ENCODE data around the gene SLC38A11.

The SLC38A11 gene

DNA sequence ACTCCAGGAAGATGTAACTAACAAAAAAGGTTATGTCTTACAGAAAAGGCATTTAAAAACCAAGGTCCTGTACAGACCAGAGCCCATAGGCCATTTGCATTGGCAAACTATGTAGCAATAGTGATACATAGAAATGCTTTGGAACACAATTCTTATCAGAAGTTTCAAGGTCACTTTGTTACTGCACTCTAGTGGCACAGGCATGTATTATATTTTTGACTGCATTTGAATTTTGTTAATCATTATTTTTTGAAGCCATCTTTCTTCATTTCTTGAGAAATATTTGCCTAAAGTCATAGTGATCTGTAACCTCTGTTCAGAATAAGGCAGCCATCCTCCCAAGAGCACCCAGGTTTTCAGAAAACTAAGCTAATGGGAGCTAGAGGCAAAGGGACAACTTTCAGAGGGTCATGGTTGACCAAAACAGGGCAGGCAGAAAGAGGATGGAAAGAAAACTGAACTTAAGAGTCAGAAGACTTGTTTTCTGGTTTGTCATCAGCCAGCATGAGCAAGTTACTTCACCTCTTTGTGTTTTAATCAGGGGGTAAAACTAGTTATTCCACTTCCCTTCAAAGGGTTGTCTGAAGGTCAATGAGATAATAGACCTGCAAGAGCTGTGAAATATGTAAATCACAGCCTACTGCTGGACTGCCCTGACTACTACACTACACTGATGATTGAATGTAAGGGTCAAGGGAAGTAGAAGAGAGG lies 41.5 kb downstream of the SLC38A11 start:
- TF ChIP-seq, protein P1, sequence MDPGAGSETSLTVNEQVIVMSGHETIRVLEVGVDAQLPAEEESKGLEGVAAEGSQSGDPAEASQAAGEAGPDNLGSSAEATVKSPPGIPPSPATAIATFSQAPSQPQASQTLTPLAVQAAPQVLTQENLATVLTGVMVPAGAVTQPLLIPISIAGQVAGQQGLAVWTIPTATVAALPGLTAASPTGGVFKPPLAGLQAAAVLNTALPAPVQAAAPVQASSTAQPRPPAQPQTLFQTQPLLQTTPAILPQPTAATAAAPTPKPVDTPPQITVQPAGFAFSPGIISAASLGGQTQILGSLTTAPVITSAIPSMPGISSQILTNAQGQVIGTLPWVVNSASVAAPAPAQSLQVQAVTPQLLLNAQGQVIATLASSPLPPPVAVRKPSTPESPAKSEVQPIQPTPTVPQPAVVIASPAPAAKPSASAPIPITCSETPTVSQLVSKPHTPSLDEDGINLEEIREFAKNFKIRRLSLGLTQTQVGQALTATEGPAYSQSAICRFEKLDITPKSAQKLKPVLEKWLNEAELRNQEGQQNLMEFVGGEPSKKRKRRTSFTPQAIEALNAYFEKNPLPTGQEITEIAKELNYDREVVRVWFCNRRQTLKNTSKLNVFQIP (CRISPR knock-in tag; IDR thresholded peaks at IDR 0.05; ENCODE audit: borderline replicate concordance, low read depth) = no peak
- TF ChIP-seq GLIS3 (CRISPR knock-in tag; IDR thresholded peaks at IDR 0.05) (no peak), ARNTL (CRISPR knock-in tag; IDR thresholded peaks at IDR 0.05; ENCODE audit: borderline replicate concordance, low read depth) (no peak), CSDC2 (CRISPR knock-in tag; IDR thresholded peaks at IDR 0.05) (no peak), ZFP3 (CRISPR knock-in tag; IDR thresholded peaks at IDR 0.05) (no peak), ESRRG (CRISPR knock-in tag; IDR thresholded peaks at IDR 0.05) (no peak), ZNF70 (CRISPR knock-in tag; IDR thresholded peaks at IDR 0.05) (no peak), ZNF8 (CRISPR knock-in tag; IDR thresholded peaks at IDR 0.05) (no peak), TCF4 (CRISPR knock-in tag; IDR thresholded peaks at IDR 0.05; ENCODE audit: borderline replicate concordance) (no peak), PPARA (CRISPR knock-in tag; IDR thresholded peaks at IDR 0.05; ENCODE audit: borderline replicate concordance) (no peak), ISL1 (CRISPR knock-in tag; IDR thresholded peaks at IDR 0.05) (no peak), BACH2 (CRISPR knock-in tag; IDR thresholded peaks at IDR 0.05; ENCODE audit: borderline replicate concordance) (no peak), RARB (CRISPR knock-in tag; IDR thresholded peaks at IDR 0.05) (no peak)
- peak; percentile 68 for ATAC-seq

DNA sequence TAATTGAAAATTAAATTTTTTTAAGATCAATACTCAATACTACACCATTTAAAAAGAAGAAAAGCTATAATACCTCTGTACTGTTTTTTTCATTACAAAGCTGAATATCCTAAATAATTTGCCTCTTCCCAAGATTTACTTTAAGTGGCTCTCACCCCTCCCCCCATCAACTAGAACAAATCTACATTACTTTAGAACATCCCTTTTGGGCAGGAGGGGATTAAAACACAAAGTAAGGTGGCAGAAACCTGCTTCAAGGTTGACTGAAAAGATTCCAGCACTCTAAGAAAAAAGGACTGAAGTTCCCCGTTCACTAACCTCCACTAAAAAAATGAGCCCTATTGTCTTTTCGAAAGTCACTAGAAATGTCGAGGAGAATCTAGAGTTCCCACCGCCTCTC lies 42.3 kb downstream of the SLC38A11 start:
- ATAC-seq = no peak
- TF ChIP-seq CSDC2 (CRISPR knock-in tag; IDR thresholded peaks at IDR 0.05) = no peak
- TF ChIP-seq, protein P1 (CRISPR knock-in tag; IDR thresholded peaks at IDR 0.05; ENCODE audit: borderline replicate concordance, low read depth) = no peak
- TF ChIP-seq GLIS3 (CRISPR knock-in tag; IDR thresholded peaks at IDR 0.05) = no peak
- TF ChIP-seq, protein P2, sequence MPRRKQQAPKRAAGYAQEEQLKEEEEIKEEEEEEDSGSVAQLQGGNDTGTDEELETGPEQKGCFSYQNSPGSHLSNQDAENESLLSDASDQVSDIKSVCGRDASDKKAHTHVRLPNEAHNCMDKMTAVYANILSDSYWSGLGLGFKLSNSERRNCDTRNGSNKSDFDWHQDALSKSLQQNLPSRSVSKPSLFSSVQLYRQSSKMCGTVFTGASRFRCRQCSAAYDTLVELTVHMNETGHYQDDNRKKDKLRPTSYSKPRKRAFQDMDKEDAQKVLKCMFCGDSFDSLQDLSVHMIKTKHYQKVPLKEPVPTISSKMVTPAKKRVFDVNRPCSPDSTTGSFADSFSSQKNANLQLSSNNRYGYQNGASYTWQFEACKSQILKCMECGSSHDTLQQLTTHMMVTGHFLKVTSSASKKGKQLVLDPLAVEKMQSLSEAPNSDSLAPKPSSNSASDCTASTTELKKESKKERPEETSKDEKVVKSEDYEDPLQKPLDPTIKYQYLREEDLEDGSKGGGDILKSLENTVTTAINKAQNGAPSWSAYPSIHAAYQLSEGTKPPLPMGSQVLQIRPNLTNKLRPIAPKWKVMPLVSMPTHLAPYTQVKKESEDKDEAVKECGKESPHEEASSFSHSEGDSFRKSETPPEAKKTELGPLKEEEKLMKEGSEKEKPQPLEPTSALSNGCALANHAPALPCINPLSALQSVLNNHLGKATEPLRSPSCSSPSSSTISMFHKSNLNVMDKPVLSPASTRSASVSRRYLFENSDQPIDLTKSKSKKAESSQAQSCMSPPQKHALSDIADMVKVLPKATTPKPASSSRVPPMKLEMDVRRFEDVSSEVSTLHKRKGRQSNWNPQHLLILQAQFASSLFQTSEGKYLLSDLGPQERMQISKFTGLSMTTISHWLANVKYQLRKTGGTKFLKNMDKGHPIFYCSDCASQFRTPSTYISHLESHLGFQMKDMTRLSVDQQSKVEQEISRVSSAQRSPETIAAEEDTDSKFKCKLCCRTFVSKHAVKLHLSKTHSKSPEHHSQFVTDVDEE (CRISPR knock-in tag; IDR thresholded peaks at IDR 0.05) = no peak
- no peak for TF ChIP-seq SNAI2 (CRISPR knock-in tag; IDR thresholded peaks at IDR 0.05)
- no peak for TF ChIP-seq BACH2 (CRISPR knock-in tag; IDR thresholded peaks at IDR 0.05; ENCODE audit: borderline replicate concordance)
- no peak for TF ChIP-seq ZFP3 (CRISPR knock-in tag; IDR thresholded peaks at IDR 0.05)
- no peak for TF ChIP-seq ZNF8 (CRISPR knock-in tag; IDR thresholded peaks at IDR 0.05)
- TF ChIP-seq, protein P3, sequence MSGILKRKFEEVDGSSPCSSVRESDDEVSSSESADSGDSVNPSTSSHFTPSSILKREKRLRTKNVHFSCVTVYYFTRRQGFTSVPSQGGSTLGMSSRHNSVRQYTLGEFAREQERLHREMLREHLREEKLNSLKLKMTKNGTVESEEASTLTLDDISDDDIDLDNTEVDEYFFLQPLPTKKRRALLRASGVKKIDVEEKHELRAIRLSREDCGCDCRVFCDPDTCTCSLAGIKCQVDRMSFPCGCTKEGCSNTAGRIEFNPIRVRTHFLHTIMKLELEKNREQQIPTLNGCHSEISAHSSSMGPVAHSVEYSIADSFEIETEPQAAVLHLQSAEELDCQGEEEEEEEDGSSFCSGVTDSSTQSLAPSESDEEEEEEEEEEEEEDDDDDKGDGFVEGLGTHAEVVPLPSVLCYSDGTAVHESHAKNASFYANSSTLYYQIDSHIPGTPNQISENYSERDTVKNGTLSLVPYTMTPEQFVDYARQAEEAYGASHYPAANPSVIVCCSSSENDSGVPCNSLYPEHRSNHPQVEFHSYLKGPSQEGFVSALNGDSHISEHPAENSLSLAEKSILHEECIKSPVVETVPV (CRISPR knock-in tag; IDR thresholded peaks at IDR 0.05) = no peak
- TF ChIP-seq TOX (CRISPR knock-in tag; IDR thresholded peaks at IDR 0.05; ENCODE audit: borderline replicate concordance) = no peak
- TF ChIP-seq, protein P4, sequence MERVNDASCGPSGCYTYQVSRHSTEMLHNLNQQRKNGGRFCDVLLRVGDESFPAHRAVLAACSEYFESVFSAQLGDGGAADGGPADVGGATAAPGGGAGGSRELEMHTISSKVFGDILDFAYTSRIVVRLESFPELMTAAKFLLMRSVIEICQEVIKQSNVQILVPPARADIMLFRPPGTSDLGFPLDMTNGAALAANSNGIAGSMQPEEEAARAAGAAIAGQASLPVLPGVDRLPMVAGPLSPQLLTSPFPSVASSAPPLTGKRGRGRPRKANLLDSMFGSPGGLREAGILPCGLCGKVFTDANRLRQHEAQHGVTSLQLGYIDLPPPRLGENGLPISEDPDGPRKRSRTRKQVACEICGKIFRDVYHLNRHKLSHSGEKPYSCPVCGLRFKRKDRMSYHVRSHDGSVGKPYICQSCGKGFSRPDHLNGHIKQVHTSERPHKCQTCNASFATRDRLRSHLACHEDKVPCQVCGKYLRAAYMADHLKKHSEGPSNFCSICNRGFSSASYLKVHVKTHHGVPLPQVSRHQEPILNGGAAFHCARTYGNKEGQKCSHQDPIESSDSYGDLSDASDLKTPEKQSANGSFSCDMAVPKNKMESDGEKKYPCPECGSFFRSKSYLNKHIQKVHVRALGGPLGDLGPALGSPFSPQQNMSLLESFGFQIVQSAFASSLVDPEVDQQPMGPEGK (CRISPR knock-in tag; IDR thresholded peaks at IDR 0.05; ENCODE audit: borderline replicate concordance) = no peak
- no peak for TF ChIP-seq RARB (CRISPR knock-in tag; IDR thresholded peaks at IDR 0.05)
- TF ChIP-seq PPARA (CRISPR knock-in tag; IDR thresholded peaks at IDR 0.05; ENCODE audit: borderline replicate concordance) = no peak
- no peak for TF ChIP-seq OSR1 (CRISPR knock-in tag; IDR thresholded peaks at IDR 0.05)
- no peak for TF ChIP-seq TCF4 (CRISPR knock-in tag; IDR thresholded peaks at IDR 0.05; ENCODE audit: borderline replicate concordance)
- no peak for TF ChIP-seq ARNTL (CRISPR knock-in tag; IDR thresholded peaks at IDR 0.05; ENCODE audit: borderline replicate concordance, low read depth)

DNA sequence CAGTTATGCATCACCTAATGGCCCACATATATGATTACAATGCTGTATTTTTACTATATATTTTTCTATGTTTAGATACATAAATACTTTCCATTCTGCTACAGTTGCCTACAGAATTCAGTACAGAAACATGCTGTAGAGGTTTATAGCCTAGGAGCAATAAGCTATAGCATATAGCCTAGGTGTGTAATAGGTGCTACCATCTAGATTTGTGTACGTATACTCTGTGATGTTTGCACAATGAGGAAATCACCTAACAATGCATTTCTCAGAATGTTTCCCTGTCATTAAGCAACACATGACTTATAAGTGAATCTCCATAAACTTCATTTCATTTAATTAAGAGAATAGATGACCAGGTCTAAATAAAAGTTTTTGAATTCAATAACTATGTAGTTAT lies 43.5 kb downstream of the SLC38A11 start:
- no peak for ATAC-seq

More for the DNA sequence above, 43.5 kb downstream of the SLC38A11 start:
- TF ChIP-seq ISL1 (CRISPR knock-in tag; IDR thresholded peaks at IDR 0.05) (0 out of 2 replicates have a peak, but pooled peaks have one; percentile 16), CSDC2 (CRISPR knock-in tag; IDR thresholded peaks at IDR 0.05) (no peak)

Measured in SK-N-SH treated with all-trans-retinoic acid at 6 μM for 48 hours (cell line).